Fibroblast of lung (primary cell): ENCODE results near the gene HPSE2. TPM values are rescaled to one million over a fixed set of nuclear protein-coding genes. Genes with fewer than 3 reads are reported as not detected.

Source experiments
- DNase-seq, 2 donors: peaks; one replicate each; pipeline versions ENCODE4 v3.0.0 to v3.0.0-alpha.2; 2010; ENCODE audit warnings: low read depth in 2 of 2
- H2AFZ ChIP-seq: 2 replicates; pipeline ENCODE4 v1.5.1; 2012; ENCODE audit warnings: low read length, control low read depth, inconsistent platforms
- H3K27ac ChIP-seq: 2 replicates; pipeline ENCODE4 v1.5.1; 2011; ENCODE audit warnings: low read length, control low read depth; ENCODE audit not compliant: insufficient read depth
- H3K27me3 ChIP-seq: 2 replicates; pipeline ENCODE4 v1.5.1; 2011; ENCODE audit warnings: mild to moderate bottlenecking, low read length; ENCODE audit not compliant: control insufficient read depth, insufficient read depth
- H3K36me3 ChIP-seq: 2 replicates; pipeline ENCODE4 v1.5.1; 2011; ENCODE audit warnings: low read length; ENCODE audit not compliant: control insufficient read depth, insufficient read depth
- H3K4me1 ChIP-seq: 2 replicates; pipeline ENCODE4 v1.5.1; 2011; ENCODE audit warnings: low read length; ENCODE audit not compliant: control insufficient read depth, insufficient read depth; ENCODE audit errors: extremely low read depth
- H3K4me2 ChIP-seq: 2 replicates; pipeline ENCODE4 v1.5.1; 2011; ENCODE audit warnings: low read length, control low read depth; ENCODE audit not compliant: insufficient read depth; ENCODE audit errors: extremely low read depth
- H3K4me3 ChIP-seq, 4 experiments: fragments of 200-600 bp in 1 of 4; sonication (generic) in 1 of 4; replicated peaks in 1 of 4; 2 replicates each; pipeline ENCODE4 v1.5.1; 2011 to 2016; ENCODE audit warnings: low read length in 4 of 4, low read depth in 3 of 4, mild to moderate bottlenecking in 3 of 4, control low read depth in 2 of 4, inconsistent platforms in 1 of 4, mixed read lengths in 1 of 4; ENCODE audit not compliant: insufficient read depth in 1 of 4; ENCODE audit errors: control extremely low read depth in 1 of 4
- H3K79me2 ChIP-seq: 2 replicates; pipeline ENCODE4 v1.5.1; 2012; ENCODE audit warnings: mild to moderate bottlenecking, low read length, inconsistent platforms; ENCODE audit not compliant: control insufficient read depth, insufficient read depth
- H3K9ac ChIP-seq: 2 replicates; pipeline ENCODE4 v1.5.1; 2011; ENCODE audit warnings: mild to moderate bottlenecking, low read length, control low read depth; ENCODE audit not compliant: insufficient read depth
- H3K9me3 ChIP-seq: 2 replicates; pipeline ENCODE4 v1.5.1; 2012; ENCODE audit warnings: low read depth, low read length; ENCODE audit not compliant: control insufficient read depth, insufficient read depth
- H4K20me1 ChIP-seq: 2 replicates; pipeline ENCODE4 v1.5.1; 2011; ENCODE audit warnings: low read length; ENCODE audit not compliant: control insufficient read depth, insufficient read depth; ENCODE audit errors: extremely low read depth
- EZH2 ChIP-seq: IDR thresholded peaks from 2 replicates; pipeline ENCODE4 v1.5.1; 2012; ENCODE audit warnings: low read length, control low read depth, mild to moderate bottlenecking; ENCODE audit errors: missing control alignments
- polyA plus RNA-seq, 2 donors: library from polyadenylated mRNA; depleted of rRNA in 1 of 2; stranded (reverse) in 1 of 2; unstranded in 1 of 2; fragments of >200 nt; gene quantifications; 2 replicates each; pipeline ENCODE4 v1.2.1, GENCODE V29; 2011 to 2012; ENCODE audit warnings: missing spikeins in 1 of 2
- total RNA-seq: library from RNA; depleted of rRNA; stranded (reverse); fragments of >200 nt; gene quantifications from 2 replicates; pipeline ENCODE4 v1.2.1, GENCODE V29; 2014
- TF ChIP-seq, protein P1 (sequence below), 2 donors: IDR thresholded peaks in 1 of 2; conservative IDR thresholded peaks in 1 of 2; 1 replicate in 1 of 2; 2 replicates in 1 of 2; pipeline ENCODE4 v1.5.1; 2011 to 2012; ENCODE audit warnings: low read length in 2 of 2, control low read depth in 1 of 2, inconsistent platforms in 1 of 2, low read depth in 1 of 2, mild to moderate bottlenecking in 1 of 2

Gene HPSE2
- total and polyA plus RNA-seq, 2 donors (not counting 1 experiment from before 2014, with no cell fraction given), result 0.02 to 0.17 TPM

DNA sequence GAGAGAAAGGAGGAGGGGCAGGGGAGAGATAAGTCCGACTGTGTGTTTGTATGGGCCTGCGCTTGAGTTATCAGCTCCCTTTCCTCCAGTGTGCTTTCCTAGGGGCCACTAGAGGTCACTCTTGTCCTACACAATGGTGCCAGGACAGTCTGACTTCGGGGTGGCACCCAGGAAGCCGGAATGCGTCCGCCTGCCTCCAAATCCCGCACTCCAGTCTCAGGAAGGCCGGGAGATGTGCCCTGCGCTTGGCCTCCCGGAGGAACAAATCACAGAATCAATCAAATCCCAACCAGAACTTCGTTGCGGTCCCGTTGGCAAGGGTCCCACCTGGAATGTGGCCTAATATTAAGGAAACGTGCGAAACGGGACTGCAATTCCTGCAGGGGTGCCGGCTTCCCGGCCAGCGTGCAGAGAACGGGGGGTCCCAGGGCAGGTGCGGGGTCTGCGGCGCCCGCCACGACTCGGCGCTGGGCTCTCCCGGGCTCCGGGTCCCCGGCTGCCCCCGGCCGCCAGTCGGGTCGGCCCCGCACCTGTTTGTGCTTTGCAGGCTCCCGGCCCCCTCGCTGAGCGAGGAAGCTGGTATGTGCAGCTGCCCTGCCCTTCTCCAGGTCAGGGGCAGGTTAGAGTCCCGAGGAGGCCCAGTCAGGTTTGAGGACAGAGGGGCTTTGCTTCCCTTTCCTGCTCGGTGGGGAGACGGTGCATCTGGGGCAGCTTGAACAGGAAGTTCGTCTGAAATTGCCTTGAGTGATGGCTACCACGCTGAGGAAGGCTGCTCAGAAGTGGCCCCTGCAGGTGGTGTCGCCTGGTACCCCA is 767.9 kb downstream of the HPSE2 start:
- H3K9me3 ChIP-seq, result no peaks in the 10 kb centered on the region
- peak; percentile 79 to 89 for DNase-seq
- peaks cover 2% of the 10 kb centered on the region for H3K27me3 ChIP-seq
- TF ChIP-seq, protein P1, sequence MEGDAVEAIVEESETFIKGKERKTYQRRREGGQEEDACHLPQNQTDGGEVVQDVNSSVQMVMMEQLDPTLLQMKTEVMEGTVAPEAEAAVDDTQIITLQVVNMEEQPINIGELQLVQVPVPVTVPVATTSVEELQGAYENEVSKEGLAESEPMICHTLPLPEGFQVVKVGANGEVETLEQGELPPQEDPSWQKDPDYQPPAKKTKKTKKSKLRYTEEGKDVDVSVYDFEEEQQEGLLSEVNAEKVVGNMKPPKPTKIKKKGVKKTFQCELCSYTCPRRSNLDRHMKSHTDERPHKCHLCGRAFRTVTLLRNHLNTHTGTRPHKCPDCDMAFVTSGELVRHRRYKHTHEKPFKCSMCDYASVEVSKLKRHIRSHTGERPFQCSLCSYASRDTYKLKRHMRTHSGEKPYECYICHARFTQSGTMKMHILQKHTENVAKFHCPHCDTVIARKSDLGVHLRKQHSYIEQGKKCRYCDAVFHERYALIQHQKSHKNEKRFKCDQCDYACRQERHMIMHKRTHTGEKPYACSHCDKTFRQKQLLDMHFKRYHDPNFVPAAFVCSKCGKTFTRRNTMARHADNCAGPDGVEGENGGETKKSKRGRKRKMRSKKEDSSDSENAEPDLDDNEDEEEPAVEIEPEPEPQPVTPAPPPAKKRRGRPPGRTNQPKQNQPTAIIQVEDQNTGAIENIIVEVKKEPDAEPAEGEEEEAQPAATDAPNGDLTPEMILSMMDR (conservative IDR thresholded peaks at IDR 0.05 in 1 of 2, IDR thresholded peaks at IDR 0.05 in 1 of 2; ENCODE audit: low read depth in 1 of 2, low read length in 2 of 2), result peak; percentile 76 to 85
- no peak for TF ChIP-seq EZH2
- no peaks in the 10 kb centered on the region for H3K79me2 ChIP-seq
- peak overlapping the region; percentile 84 for H2AFZ ChIP-seq
- H3K4me3 ChIP-seq, result peak overlapping the region; percentile 44 to 59 (median 54)
- peak overlapping the region; percentile 8 for H3K9ac ChIP-seq
- no peaks in the 10 kb centered on the region for H4K20me1 ChIP-seq
- no peaks in the 10 kb centered on the region for H3K36me3 ChIP-seq
- H3K4me2 ChIP-seq, result peak overlapping the region; percentile 98
- no peak overlapping the region for H3K27ac ChIP-seq
- peaks cover 2% of the 10 kb centered on the region for H3K4me1 ChIP-seq

DNA sequence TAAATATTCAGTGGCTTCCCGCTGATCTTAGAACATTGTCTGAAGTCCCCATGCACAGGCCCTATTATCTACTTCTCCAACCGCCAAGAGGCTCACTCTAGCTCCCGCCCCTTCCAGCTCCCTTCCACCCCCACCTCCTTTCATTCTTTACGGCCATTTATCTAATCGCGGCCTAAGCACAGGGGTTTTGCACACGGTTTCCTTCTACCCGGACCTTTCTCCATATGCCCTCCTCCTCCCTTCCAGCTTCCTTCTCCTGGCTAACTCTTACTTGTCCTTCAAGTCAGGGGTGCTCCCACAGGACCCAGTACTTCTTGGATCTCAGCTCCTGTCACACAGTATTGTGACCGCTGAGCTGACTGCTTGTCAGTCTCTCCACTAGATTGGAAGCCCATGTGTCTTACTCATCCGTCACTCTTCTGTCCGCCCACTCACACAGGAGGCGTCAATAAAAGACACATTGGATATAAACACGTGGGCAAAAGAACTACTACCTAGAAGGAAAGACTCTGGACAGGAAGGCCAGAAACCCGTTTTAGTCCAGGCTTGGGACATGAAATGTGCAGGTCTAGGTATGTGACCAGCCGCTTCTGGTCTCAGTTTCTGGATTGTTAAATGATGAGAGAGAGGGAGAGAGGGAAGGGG is 768.7 kb downstream of the HPSE2 start:
- no peak for DNase-seq
- Histone ChIP-seq H3K27me3 (peaks cover 2% of the 10 kb centered on the region), H2AFZ (peak overlapping the region; percentile 79), H3K9me3 (no peaks in the 10 kb centered on the region), H3K36me3 (no peaks in the 10 kb centered on the region), H3K27ac (no peak overlapping the region), H4K20me1 (no peaks in the 10 kb centered on the region), H3K4me1 (peaks cover 2% of the 10 kb centered on the region), H3K4me3 (no peak overlapping the region), H3K79me2 (no peaks in the 10 kb centered on the region), H3K4me2 (no peak overlapping the region), H3K9ac (no peak overlapping the region)
- TF ChIP-seq EZH2, result no peak

DNA sequence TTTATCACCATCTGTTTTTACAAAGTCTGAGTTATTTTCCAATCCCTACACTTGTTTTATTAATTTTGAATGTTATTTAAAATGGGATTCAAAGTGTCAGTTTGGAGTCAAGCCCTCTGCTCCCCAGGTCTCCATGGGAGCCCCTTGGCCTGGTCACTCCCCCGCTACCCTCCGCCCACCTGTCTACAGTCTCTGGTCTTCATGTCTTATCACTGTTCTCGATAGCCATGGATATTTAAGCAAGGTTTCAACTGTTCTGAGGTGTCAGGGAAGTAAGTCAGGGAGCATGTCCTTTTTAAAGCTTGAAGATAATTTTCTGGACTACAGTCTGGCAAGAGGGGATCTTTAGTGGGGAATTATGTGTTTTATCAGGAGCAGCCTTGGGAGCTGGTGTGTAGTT is 769.8 kb downstream of the HPSE2 start:
- no peak overlapping the region for H2AFZ ChIP-seq
- no peak overlapping the region for H3K9ac ChIP-seq
- DNase-seq, result no peak
- no peaks in the 10 kb centered on the region for H3K36me3 ChIP-seq
- H3K27ac ChIP-seq, result no peak overlapping the region
- H3K9me3 ChIP-seq, result no peaks in the 10 kb centered on the region
- no peaks in the 10 kb centered on the region for H4K20me1 ChIP-seq
- no peak overlapping the region for H3K4me2 ChIP-seq
- peaks cover 6% of the 10 kb centered on the region for H3K4me1 ChIP-seq
- H3K27me3 ChIP-seq, result peaks cover 2% of the 10 kb centered on the region
- H3K79me2 ChIP-seq, result no peaks in the 10 kb centered on the region
- TF ChIP-seq, protein P1 (conservative IDR thresholded peaks at IDR 0.05 in 1 of 2, IDR thresholded peaks at IDR 0.05 in 1 of 2; ENCODE audit: low read depth in 1 of 2, low read length in 2 of 2), result no peak
- TF ChIP-seq EZH2, result no peak
- no peak overlapping the region for H3K4me3 ChIP-seq
